Testis (tissue), 3 donors: ENCODE measurements around the gene DYNC1I1. TPM values are rescaled to one million over a fixed set of nuclear protein-coding genes. Genes with fewer than 3 reads are reported as not detected.

Experiments used
- DNase-seq: peaks from one replicate; pipeline ENCODE4 v3.0.0-alpha.2; 2019
- H3K27ac ChIP-seq, 2 donors: fragments of 200-600 bp; sonication (generic); one replicate each; pipeline ENCODE4 v1.5.1; 2019
- H3K27me3 ChIP-seq: fragments of 200-600 bp; sonication (generic); one replicate; pipeline ENCODE4 v1.5.1; 2019
- H3K36me3 ChIP-seq: fragments of 200-600 bp; sonication (generic); one replicate; pipeline ENCODE4 v1.5.1; 2017; ENCODE audit warnings: low read depth; ENCODE audit errors: missing control alignments
- H3K4me1 ChIP-seq: fragments of 200-600 bp; sonication (generic); one replicate; pipeline ENCODE4 v1.5.1; 2019
- H3K4me3 ChIP-seq, 2 donors: fragments of 200-600 bp; sonication (generic); one replicate each; pipeline ENCODE4 v1.5.1; 2017 to 2019
- H3K9me3 ChIP-seq: fragments of 200-600 bp; sonication (generic); one replicate; pipeline ENCODE4 v1.5.1; 2017
- CTCF ChIP-seq, 3 experiments: fragments of 450-650 bp in 2 of 3; fragments of 200-600 bp in 1 of 3; sonication (generic) in 1 of 3; IDR thresholded peaks; one replicate each; pipeline ENCODE4 v1.5.1; 2016 to 2019; ENCODE audit warnings: antibody characterized with exemption in 3 of 3, mild to moderate bottlenecking in 2 of 3, moderate library complexity in 1 of 3
- POLR2A ChIP-seq: fragments of 450-650 bp; IDR thresholded peaks from one replicate; pipeline ENCODE4 v1.6.1; 2017; ENCODE audit warnings: antibody characterized with exemption, mild to moderate bottlenecking, moderate library complexity
- WGBS, 2 donors: methylation state at CpG; one replicate each; pipeline ENCODE4 v1.1.5; 2018; 5-methylcytosine and 5-hydroxymethylcytosine counted together
- intact Hi-C: fragments of 100-400 bp; cut with DNase I; formaldehyde crosslinking; loops from one replicate; pipeline ENCODE4 v1.15.1; 2023; ENCODE audit warnings: low total_unique reads
- polyA plus RNA-seq: library from polyadenylated mRNA; stranded (reverse); fragments of 350-450 nt; fragmentation: Illumina TruSeq; extraction: RNeasy Lipid Tissue Mini Kit (QIAGEN cat#74804); gene quantifications from one replicate; pipeline ENCODE4 v1.2.3, GENCODE V29; 2014; ENCODE audit warnings: low read depth, low replicate concordance; ENCODE audit not compliant: insufficient read depth
- total RNA-seq, 2 donors: library from RNA; depleted of rRNA; stranded (reverse); fragments of >200 nt; gene quantifications; one replicate each; pipeline ENCODE4 v1.2.3, GENCODE V29; 2016

Gene DYNC1I1
- total and polyA plus RNA-seq, 3 donors from 2014 or later = 3.7 to 7.1 (median 5.0) TPM

- no peak overlapping the region for H3K4me3 ChIP-seq
- no peaks in the 10 kb centered on the region for H3K4me1 ChIP-seq
- H3K27ac ChIP-seq = no peak overlapping the region
- intact Hi-C loops = no loop called here
- no peaks in the 10 kb centered on the region for H3K27me3 ChIP-seq
- TF ChIP-seq CTCF (IDR thresholded peaks at IDR 0.05) = no peak
- no peak for TF ChIP-seq POLR2A
- 87 to 96% methylated on average over 4 of the region's 4 CpGs for WGBS, 2 donors
- H3K9me3 ChIP-seq = no peaks in the 10 kb centered on the region
- no peak for DNase-seq
- H3K36me3 ChIP-seq = no peaks in the 10 kb centered on the region
These were observed 260.8 kb downstream of the DYNC1I1 start for GRCh38 chr7:96033009-96033598.

- Histone ChIP-seq H3K9me3 (no peaks in the 10 kb centered on the region), H3K4me3 (no peak overlapping the region), H3K4me1 (no peaks in the 10 kb centered on the region), H3K27me3 (no peaks in the 10 kb centered on the region), H3K36me3 (no peaks in the 10 kb centered on the region), H3K27ac (no peak overlapping the region)
- DNase-seq = no peak
- TF ChIP-seq POLR2A (no peak), CTCF (IDR thresholded peaks at IDR 0.05) (no peak)
- intact Hi-C loops = no loop called here
- 69 to 79% methylated on average over 11 of the region's 11 CpGs for WGBS, 2 donors
These were observed 262.8 kb downstream of the DYNC1I1 start for GRCh38 chr7:96034940-96035727.

GRCh38 chr7:96040250-96040772, 268.0 kb downstream of the DYNC1I1 start:
- DNase-seq = no peak
- no peak overlapping the region for H3K4me3 ChIP-seq
- no peak overlapping the region for H3K27ac ChIP-seq
- no peaks in the 10 kb centered on the region for H3K4me1 ChIP-seq
- no peaks in the 10 kb centered on the region for H3K9me3 ChIP-seq
- 85% methylated on average over 3 of the region's 3 CpGs for WGBS, 2 donors
- no peaks in the 10 kb centered on the region for H3K27me3 ChIP-seq
- intact Hi-C loops = no loop called here
- H3K36me3 ChIP-seq = no peaks in the 10 kb centered on the region
- TF ChIP-seq POLR2A = no peak
- no peak for TF ChIP-seq CTCF (IDR thresholded peaks at IDR 0.05)

GRCh38 chr7:96041171-96041570, 268.8 kb downstream of the DYNC1I1 start:
- H3K4me1 ChIP-seq = no peaks in the 10 kb centered on the region
- intact Hi-C loops = no loop called here
- H3K4me3 ChIP-seq = no peak overlapping the region
- WGBS, 2 donors = 85 to 94% methylated on average over 1 of the region's 1 CpG
- DNase-seq = no peak
- H3K9me3 ChIP-seq = no peaks in the 10 kb centered on the region
- no peak overlapping the region for H3K27ac ChIP-seq
- TF ChIP-seq CTCF (IDR thresholded peaks at IDR 0.05) = no peak
- no peak for TF ChIP-seq POLR2A
- H3K27me3 ChIP-seq = no peaks in the 10 kb centered on the region
- H3K36me3 ChIP-seq = no peaks in the 10 kb centered on the region
